MM.1S (cell line): ENCODE measurements around the gene POLR2E.
"Not testable (repeated sequence)": the region's sequence is repeated elsewhere in the genome, so short reads cannot be mapped to it uniquely, and the experiment has no call there.

Experiments
- DNase-seq: peaks from one replicate; pipeline ENCODE4 v3.0.0-alpha.2; 2015
- H2AFZ ChIP-seq: fragments of 300-600 bp; sonication (generic); 2 replicates; pipeline ENCODE4 v1.6.0; 2016; ENCODE audit warnings: antibody characterized with exemption, low read length
- H3F3A ChIP-seq: fragments of 300-600 bp; sonication (generic); 2 replicates; pipeline ENCODE4 v1.6.1; 2016; ENCODE audit warnings: mild to moderate bottlenecking, antibody characterized with exemption, low read length, moderate library complexity, mixed read lengths; ENCODE audit not compliant: insufficient read depth
- H3K27ac ChIP-seq: fragments of 300-600 bp; sonication (generic); 2 replicates; pipeline ENCODE4 v1.5.1; 2016; ENCODE audit warnings: mild to moderate bottlenecking, low read length
- H3K27me3 ChIP-seq: fragments of 300-600 bp; sonication (generic); replicated peaks from 2 replicates; pipeline ENCODE4 v1.6.0; 2016; ENCODE audit warnings: low read length; ENCODE audit not compliant: insufficient read depth
- H3K36me3 ChIP-seq: fragments of 300-600 bp; sonication (generic); replicated peaks from 2 replicates; pipeline ENCODE4 v1.6.1; 2016; ENCODE audit warnings: mild to moderate bottlenecking, low read length, mixed read lengths; ENCODE audit not compliant: insufficient read depth
- H3K4me1 ChIP-seq: fragments of 300-600 bp; sonication (generic); 2 replicates; pipeline ENCODE4 v1.6.1; 2016; ENCODE audit warnings: low read length, mixed read lengths
- H3K4me2 ChIP-seq: fragments of 300-600 bp; sonication (generic); 2 replicates; pipeline ENCODE4 v1.6.0; 2016; ENCODE audit warnings: low read depth, low read length
- H3K4me3 ChIP-seq: fragments of 300-600 bp; sonication (generic); 2 replicates; pipeline ENCODE4 v1.5.1; 2016; ENCODE audit warnings: low read length, mixed read lengths
- H3K79me2 ChIP-seq: fragments of 300-600 bp; sonication (generic); 2 replicates; pipeline ENCODE4 v1.6.1; 2016; ENCODE audit warnings: mixed run types, low read length, mixed read lengths
- H3K9ac ChIP-seq: fragments of 300-600 bp; sonication (generic); 2 replicates; pipeline ENCODE4 v1.6.1; 2016; ENCODE audit warnings: low read length, mixed read lengths
- H3K9me2 ChIP-seq: fragments of 300-600 bp; sonication (generic); replicated peaks from 2 replicates; pipeline ENCODE4 v1.6.1; 2016; ENCODE audit warnings: mild to moderate bottlenecking, low read length, mixed read lengths; ENCODE audit not compliant: insufficient read depth
- H3K9me3 ChIP-seq: fragments of 300-600 bp; sonication (generic); replicated peaks from 2 replicates; pipeline ENCODE4 v1.6.1; 2016; ENCODE audit warnings: mild to moderate bottlenecking, low read length, mixed read lengths; ENCODE audit not compliant: insufficient read depth
- H4K20me1 ChIP-seq: fragments of 300-600 bp; sonication (generic); 2 replicates; pipeline ENCODE4 v1.6.1; 2016; ENCODE audit warnings: mild to moderate bottlenecking, low read length, moderate library complexity, mixed read lengths; ENCODE audit not compliant: insufficient read depth
- CTCF ChIP-seq: fragments of 300-600 bp; sonication (generic); IDR thresholded peaks from 2 replicates; pipeline ENCODE4 v1.5.1; 2016; ENCODE audit warnings: antibody characterized with exemption, low read length, mixed read lengths
- EZH2 ChIP-seq: fragments of 300-600 bp; sonication (generic); optimal IDR thresholded peaks from 2 replicates; pipeline ENCODE3; 2017; ENCODE audit warnings: low read depth, mild to moderate bottlenecking, antibody characterized with exemption, low read length, mixed read lengths
- EZH2phosphoT487 ChIP-seq: fragments of 300-600 bp; sonication (generic); IDR thresholded peaks from 2 replicates; pipeline ENCODE4 v1.6.1; 2018; ENCODE audit warnings: antibody characterized with exemption, low read length

Gene POLR2E

GRCh38 chr19:1115646-1116420 is 20.7 kb upstream of the POLR2E start:
- Histone ChIP-seq H3K27me3 (no peaks in the 10 kb centered on the region), H3K9me2 (no peaks in the 10 kb centered on the region), H3K9ac (no peak overlapping the region), H4K20me1 (no peaks in the 10 kb centered on the region), H3K27ac (no peak overlapping the region), H2AFZ (no peak overlapping the region), H3K79me2 (no peaks in the 10 kb centered on the region), H3K4me3 (no peak overlapping the region), H3K36me3 (no peaks in the 10 kb centered on the region; the same call in 1 of the 2 replicates), H3F3A (no peaks in the 10 kb centered on the region), H3K9me3 (no peaks in the 10 kb centered on the region), H3K4me2 (no peak overlapping the region), H3K4me1 (no peaks in the 10 kb centered on the region)
- TF ChIP-seq EZH2 (no peak), EZH2phosphoT487 (no peak), CTCF (no peak)
- no peak for DNase-seq

GRCh38 chr19:1114728-1115127 is 19.6 kb upstream of the POLR2E start:
- not testable (repeated sequence) for H4K20me1 ChIP-seq, H3K9me3 ChIP-seq, H3K4me1 ChIP-seq, H3K79me2 ChIP-seq, H3K9me2 ChIP-seq, H3F3A ChIP-seq, H2AFZ ChIP-seq, H3K36me3 ChIP-seq, H3K9ac ChIP-seq, DNase-seq, H3K27me3 ChIP-seq, H3K4me2 ChIP-seq, H3K27ac ChIP-seq, H3K4me3 ChIP-seq

- no peak overlapping the region for H3K4me3 ChIP-seq
- H4K20me1 ChIP-seq, result no peaks in the 10 kb centered on the region
- no peak overlapping the region for H3K27ac ChIP-seq
- no peaks in the 10 kb centered on the region for H3K27me3 ChIP-seq
- H3K36me3 ChIP-seq, result no peaks in the 10 kb centered on the region
- no peak for DNase-seq
- no peak overlapping the region for H2AFZ ChIP-seq
- no peak for TF ChIP-seq EZH2
- TF ChIP-seq EZH2phosphoT487, result no peak
- no peak for TF ChIP-seq CTCF
- H3K9me3 ChIP-seq, result no peaks in the 10 kb centered on the region
- no peaks in the 10 kb centered on the region for H3F3A ChIP-seq
- no peaks in the 10 kb centered on the region for H3K9me2 ChIP-seq
- no peaks in the 10 kb centered on the region for H3K79me2 ChIP-seq
- H3K4me1 ChIP-seq, result no peaks in the 10 kb centered on the region
- H3K4me2 ChIP-seq, result no peak overlapping the region
- H3K9ac ChIP-seq, result no peak overlapping the region
These were observed 18.9 kb upstream of the POLR2E start for GRCh38 chr19:1113986-1114483.
